VCaP (cell line): Measurements from ENCODE around the gene MRC2.

Experiments used
- H3K27ac ChIP-seq: fragments of 450-650 bp; 2 replicates; pipeline ENCODE4 v1.5.1; 2017
- CTCF ChIP-seq: fragments of 450-650 bp; conservative IDR thresholded peaks from 2 replicates; pipeline ENCODE4 v1.5.1; 2017; ENCODE audit warnings: mild to moderate bottlenecking, moderate library complexity

MRC2 gene

GRCh38 chr17:62678214-62678919 is 50.9 kb downstream of the MRC2 start:
- no peak for TF ChIP-seq CTCF
- H3K27ac ChIP-seq, result no peak overlapping the region

GRCh38 chr17:62679866-62680377 is 52.5 kb downstream of the MRC2 start:
- no peak overlapping the region for H3K27ac ChIP-seq
- no peak for TF ChIP-seq CTCF

- no peak overlapping the region for H3K27ac ChIP-seq
- no peak for TF ChIP-seq CTCF
Observed at GRCh38 chr17:62680541-62681052, 53.1 kb downstream of the MRC2 start.

- no peak overlapping the region for H3K27ac ChIP-seq
- TF ChIP-seq CTCF, result no peak
Observed at GRCh38 chr17:62681061-62681938, 53.8 kb downstream of the MRC2 start.

- no peak overlapping the region for H3K27ac ChIP-seq
- TF ChIP-seq CTCF, result no peak
Observed at GRCh38 chr17:62681939-62682381, 54.5 kb downstream of the MRC2 start.

GRCh38 chr17:62684179-62684578 is 56.7 kb downstream of the MRC2 start:
- no peak for TF ChIP-seq CTCF
- H3K27ac ChIP-seq, result no peak overlapping the region

- no peak for TF ChIP-seq CTCF
- no peak overlapping the region for H3K27ac ChIP-seq
Observed at GRCh38 chr17:62687997-62688396, 60.5 kb downstream of the MRC2 start.
